Keratinocyte (primary cell): ENCODE results near the gene GYG1.

Experiments
- CTCF ChIP-seq, 3 experiments: IDR thresholded peaks in 1 of 3; conservative IDR thresholded peaks in 1 of 3; optimal IDR thresholded peaks in 1 of 3; 2 replicates in 2 of 3; 3 replicates in 1 of 3; pipeline versions ENCODE3 to v1.5.1; 2011; ENCODE audit warnings: low read length in 3 of 3, mild to moderate bottlenecking in 3 of 3, moderate library complexity in 2 of 3, control low read depth in 1 of 3, inconsistent platforms in 1 of 3; ENCODE audit not compliant: insufficient read depth in 2 of 3; ENCODE audit errors: extremely low read depth in 1 of 3
- EZH2 ChIP-seq: IDR thresholded peaks from one replicate; pipeline ENCODE4 v1.6.1; 2012; ENCODE audit warnings: inconsistent platforms, mild to moderate bottlenecking, low read length, moderate library complexity

DNA sequence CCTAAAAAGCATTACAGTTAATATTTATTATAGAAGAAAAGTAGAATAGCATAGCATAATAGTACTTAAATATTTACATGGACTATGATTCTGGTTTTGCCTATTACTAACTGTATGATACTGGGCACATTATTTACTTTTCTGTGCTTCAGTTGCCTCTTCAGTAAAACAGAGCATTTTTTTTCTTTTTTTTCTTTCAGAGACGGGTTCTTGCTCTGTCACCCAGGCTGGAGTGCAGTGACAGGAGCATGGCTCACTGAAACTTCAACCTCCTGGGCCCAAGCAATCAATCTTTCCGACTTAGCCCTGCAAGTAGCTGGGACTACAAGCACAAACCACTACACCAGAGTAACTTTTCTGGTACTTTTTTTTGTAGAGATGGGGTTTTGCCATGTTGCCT is 47.0 kb downstream of the GYG1 start:
- TF ChIP-seq CTCF (optimal IDR thresholded peaks at IDR 0.05 in 1 of 3, IDR thresholded peaks at IDR 0.05 in 1 of 3, conservative IDR thresholded peaks at IDR 0.05 in 1 of 3; ENCODE audit: extremely low read depth in 1 of 3, insufficient read depth in 2 of 3, low read length in 3 of 3) (no peak), EZH2 (no peak)
